Measurements from ENCODE around the gene YPEL3. TPM values are rescaled to one million over a fixed set of nuclear protein-coding genes. Genes with fewer than 3 reads are reported as not detected.
"Not testable (repeated sequence)": the region's sequence is repeated elsewhere in the genome, so short reads cannot be mapped to it uniquely, and the experiment has no call there.

Gene YPEL3
- total RNA-seq, 2 donors from 2014 or later, result 69.2 to 105 TPM

DNA sequence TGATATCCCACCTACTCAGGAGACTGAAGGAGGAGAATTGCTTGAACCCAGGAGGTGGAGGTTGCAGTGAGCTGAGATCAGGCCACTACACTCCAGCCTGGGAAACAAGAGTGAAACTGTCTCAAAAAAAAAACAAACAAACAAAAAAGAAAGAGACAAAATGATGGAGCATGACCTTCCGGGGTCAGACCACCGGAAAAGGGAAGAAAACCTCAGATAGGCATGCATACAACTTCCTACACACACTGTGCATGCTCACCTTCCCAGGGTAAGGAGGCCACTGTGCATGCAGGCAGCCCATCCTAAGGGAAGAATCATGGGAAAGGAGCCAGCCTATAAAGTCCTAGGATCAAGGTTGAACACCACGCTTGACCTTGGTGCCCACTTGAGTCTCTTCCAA, 36.6 kb upstream of the YPEL3 start:
- no peak for ATAC-seq (ENCODE audit: insufficient number of reproducible peaks, low FRiP score, low read depth)
- H3K4me1 ChIP-seq (ENCODE audit: control insufficient read depth in 1 of 2, low read depth in 2 of 2), result no peaks in the 10 kb centered on the region
- no peak for TF ChIP-seq CTCF (IDR thresholded peaks at IDR 0.05)
- DNase-seq (ENCODE audit: low spot score), result no peak
- H3K27me3 ChIP-seq (replicated peaks; ENCODE audit: insufficient read depth), result no peaks in the 10 kb centered on the region
- H3K9me3 ChIP-seq, result no peaks in the 10 kb centered on the region
- H3K27ac ChIP-seq, result no peak overlapping the region
- no peak overlapping the region for H3K4me3 ChIP-seq
- no peaks in the 10 kb centered on the region for H3K36me3 ChIP-seq

DNA sequence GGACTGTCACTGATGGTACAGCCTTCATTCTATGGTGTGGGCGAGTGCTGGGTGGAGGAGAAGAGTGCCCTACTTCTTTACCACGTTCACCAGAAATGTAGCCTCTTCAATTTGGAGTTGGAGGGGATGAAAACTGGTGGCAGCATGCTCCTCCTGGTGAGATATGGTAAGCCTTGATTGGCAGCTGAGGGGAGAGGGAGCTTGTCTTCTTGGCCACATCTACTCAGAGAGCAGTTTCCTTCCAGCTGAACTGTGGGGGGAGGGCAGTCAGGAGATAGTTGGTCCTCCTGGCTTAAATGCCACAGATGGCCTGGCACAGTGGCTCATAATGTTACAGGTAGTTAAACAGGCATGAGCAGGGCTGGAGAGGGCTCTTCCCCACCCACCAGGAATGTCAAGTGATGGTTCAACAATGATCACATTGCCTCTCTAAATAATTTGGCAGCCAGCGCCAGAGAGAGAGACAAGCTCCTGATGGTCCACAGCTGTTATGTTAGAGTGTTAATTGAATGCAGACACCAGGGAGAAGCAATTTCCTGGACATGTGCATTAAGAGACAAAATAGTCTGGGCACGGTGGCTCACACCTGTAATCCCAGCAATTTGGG, 36.0 kb upstream of the YPEL3 start:
- TF ChIP-seq CTCF (IDR thresholded peaks at IDR 0.05), result no peak
- H3K9me3 ChIP-seq, result no peaks in the 10 kb centered on the region
- no peaks in the 10 kb centered on the region for H3K36me3 ChIP-seq
- DNase-seq (ENCODE audit: low spot score) (no peak), ATAC-seq (ENCODE audit: insufficient number of reproducible peaks, low FRiP score, low read depth) (no peak)
- no peak overlapping the region for H3K4me3 ChIP-seq
- no peaks in the 10 kb centered on the region for H3K4me1 ChIP-seq (ENCODE audit: control insufficient read depth in 1 of 2, low read depth in 2 of 2)
- no peaks in the 10 kb centered on the region for H3K27me3 ChIP-seq (replicated peaks; ENCODE audit: insufficient read depth)
- H3K27ac ChIP-seq, result no peak overlapping the region

DNA sequence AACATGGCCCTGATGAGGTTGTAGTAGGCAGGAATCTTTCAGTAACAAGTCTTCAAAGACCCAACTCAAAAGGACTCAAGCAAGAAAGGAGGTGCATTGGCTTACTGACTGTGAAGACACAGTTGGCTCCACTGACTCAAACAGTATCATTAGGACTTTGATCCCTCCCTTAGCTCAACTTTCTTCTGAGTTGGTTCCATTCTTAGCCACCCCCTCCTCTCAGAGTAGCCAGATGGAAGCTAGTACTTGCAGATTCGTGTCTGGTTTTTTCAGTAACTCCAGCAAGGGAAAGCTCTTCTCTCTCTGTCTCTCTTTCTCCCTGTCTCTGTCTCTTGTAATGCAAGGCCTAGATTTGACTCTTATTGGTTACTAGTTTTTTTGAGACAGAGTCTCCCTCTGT, 32.0 kb upstream of the YPEL3 start:
- Histone ChIP-seq H3K4me3 (no peak overlapping the region), H3K27ac (no peak overlapping the region), H3K4me1 (ENCODE audit: control insufficient read depth in 1 of 2, low read depth in 2 of 2) (peaks cover 7 to 8% of the 10 kb centered on the region in 2 donors), H3K27me3 (replicated peaks; ENCODE audit: insufficient read depth) (no peaks in the 10 kb centered on the region), H3K36me3 (no peaks in the 10 kb centered on the region), H3K9me3 (no peaks in the 10 kb centered on the region)
- DNase-seq (ENCODE audit: low spot score), result no peak
- TF ChIP-seq CTCF (IDR thresholded peaks at IDR 0.05), result no peak
- ATAC-seq (ENCODE audit: insufficient number of reproducible peaks, low FRiP score, low read depth), result no peak

DNA sequence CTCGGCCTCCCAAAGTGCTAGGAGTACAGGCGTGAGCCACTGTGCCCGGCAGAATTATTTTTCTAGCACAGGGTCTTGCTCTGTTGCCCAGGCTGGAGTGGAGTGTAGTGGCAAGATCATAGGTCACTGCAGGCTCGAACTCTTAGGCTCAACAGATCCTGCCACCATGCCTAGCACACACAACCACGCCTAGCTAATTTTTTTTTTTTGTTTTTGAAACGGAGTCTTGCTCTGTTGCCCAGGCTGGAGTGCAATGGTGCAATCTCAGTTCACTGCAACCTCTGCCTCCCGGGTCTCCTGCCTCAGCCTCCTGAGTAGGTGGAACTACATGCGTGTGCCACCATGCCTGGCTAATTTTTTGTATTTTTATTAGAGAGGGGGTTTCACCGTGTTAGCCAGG, 29.7 kb upstream of the YPEL3 start:
- DNase-seq (ENCODE audit: low spot score); ATAC-seq (ENCODE audit: insufficient number of reproducible peaks, low FRiP score, low read depth); H3K36me3 ChIP-seq; H3K4me3 ChIP-seq; H3K27ac ChIP-seq; H3K27me3 ChIP-seq (replicated peaks; ENCODE audit: insufficient read depth); H3K9me3 ChIP-seq: not testable (repeated sequence)
- peaks cover 7 to 26% of the 10 kb centered on the region in 2 donors for H3K4me1 ChIP-seq (ENCODE audit: control insufficient read depth in 1 of 2, low read depth in 2 of 2)

DNA sequence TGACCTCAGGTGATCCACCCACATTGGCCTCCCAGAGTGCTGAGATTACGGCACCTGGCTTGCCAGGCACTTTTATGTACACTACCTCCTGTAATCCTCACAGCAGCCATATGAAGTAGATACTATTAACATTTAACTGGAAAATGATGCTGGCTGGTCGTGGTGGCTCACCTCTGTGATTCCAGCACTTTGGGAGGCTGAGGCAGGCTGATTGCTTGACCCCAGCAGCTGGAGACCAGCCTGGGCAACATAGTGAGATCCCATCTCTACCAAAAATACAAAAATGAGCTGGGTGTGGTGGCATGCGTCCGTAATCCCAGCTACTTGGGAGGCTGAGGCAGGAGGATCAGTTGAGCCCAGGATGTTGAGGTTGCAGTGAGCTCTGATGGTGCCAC, 29.0 kb upstream of the YPEL3 start:
- DNase-seq (ENCODE audit: low spot score), result no peak
- Histone ChIP-seq H3K9me3 (no peaks in the 10 kb centered on the region), H3K27ac (peak overlapping the region; percentile 64 to 86), H3K36me3 (peaks cover 2% of the 10 kb centered on the region), H3K4me3 (no peak overlapping the region), H3K27me3 (replicated peaks; ENCODE audit: insufficient read depth) (no peaks in the 10 kb centered on the region), H3K4me1 (ENCODE audit: control insufficient read depth in 1 of 2, low read depth in 2 of 2) (peaks cover 7 to 26% of the 10 kb centered on the region in 2 donors)
- no peak for ATAC-seq (ENCODE audit: insufficient number of reproducible peaks, low FRiP score, low read depth)
- TF ChIP-seq CTCF (IDR thresholded peaks at IDR 0.05), result no peak

DNA sequence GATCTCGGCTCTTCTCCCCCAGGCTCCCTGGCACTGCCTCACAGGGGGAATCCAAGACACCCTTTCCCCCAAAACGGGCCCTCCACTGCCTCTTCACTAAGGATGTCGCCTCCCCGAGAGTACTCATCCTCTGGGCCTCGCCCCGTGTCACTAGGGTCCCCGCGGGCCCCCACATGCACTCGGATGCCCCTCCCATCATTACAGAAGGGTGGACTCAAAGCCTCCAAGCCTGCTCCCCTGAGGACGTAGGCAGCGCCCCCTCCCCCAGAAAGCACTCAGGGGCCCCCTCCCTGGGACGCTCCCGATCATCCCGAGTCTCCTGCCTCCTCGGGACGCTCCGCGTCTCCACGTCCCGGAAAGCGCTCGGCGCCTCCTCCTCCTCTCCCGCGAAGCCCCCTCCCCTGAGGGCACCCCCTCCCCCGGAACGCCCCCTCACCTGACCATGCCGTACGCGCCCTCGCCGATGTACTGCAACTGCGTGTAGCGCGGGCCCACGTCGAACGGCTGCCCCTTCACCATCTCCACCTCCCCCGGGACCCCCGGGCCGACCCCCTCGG, 26.7 kb upstream of the YPEL3 start:
- no peak for TF ChIP-seq CTCF (IDR thresholded peaks at IDR 0.05)
- DNase-seq (ENCODE audit: low spot score) (no peak), ATAC-seq (ENCODE audit: insufficient number of reproducible peaks, low FRiP score, low read depth) (no peak)
- Histone ChIP-seq H3K9me3 (no peaks in the 10 kb centered on the region), H3K27me3 (replicated peaks; ENCODE audit: insufficient read depth) (no peaks in the 10 kb centered on the region), H3K4me3 (peak overlapping the region; percentile 95), H3K4me1 (ENCODE audit: control insufficient read depth in 1 of 2, low read depth in 2 of 2) (peaks cover 7 to 26% of the 10 kb centered on the region in 2 donors), H3K36me3 (peaks cover 22% of the 10 kb centered on the region), H3K27ac (peak overlapping the region; percentile 77 to 86)

Measured in thoracic aorta (tissue), 2 donors.